ENCODE data around the gene COL26A1.

DNA sequence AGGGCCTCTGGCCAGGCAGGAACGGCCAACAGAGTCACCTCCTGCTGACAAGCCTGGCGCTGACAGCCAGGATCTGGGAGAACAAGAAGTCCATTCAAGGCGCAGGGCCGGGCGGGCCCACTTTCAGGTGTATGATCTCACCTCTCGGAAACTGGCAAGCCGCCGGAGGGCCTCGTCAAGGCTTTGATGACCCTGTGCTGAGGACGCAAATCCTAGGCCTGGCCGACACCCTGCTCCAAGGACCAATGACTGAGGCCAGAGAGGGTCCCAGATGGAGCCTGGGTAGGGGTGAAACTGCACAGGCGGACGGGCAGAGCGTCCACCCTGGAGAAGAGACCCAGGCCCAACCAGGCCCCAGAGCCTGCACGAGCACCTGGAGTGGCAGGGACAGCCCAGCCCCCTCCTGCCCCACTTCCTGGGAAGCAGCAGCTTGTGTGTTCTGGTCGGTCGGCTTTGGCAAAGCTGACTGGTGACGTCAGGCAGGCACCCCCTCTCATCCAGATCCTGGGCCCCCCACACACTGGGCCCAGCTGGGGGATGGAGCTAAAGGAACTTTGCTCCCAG is 235.8 kb downstream of the COL26A1 start:
- TF ChIP-seq, protein P1, sequence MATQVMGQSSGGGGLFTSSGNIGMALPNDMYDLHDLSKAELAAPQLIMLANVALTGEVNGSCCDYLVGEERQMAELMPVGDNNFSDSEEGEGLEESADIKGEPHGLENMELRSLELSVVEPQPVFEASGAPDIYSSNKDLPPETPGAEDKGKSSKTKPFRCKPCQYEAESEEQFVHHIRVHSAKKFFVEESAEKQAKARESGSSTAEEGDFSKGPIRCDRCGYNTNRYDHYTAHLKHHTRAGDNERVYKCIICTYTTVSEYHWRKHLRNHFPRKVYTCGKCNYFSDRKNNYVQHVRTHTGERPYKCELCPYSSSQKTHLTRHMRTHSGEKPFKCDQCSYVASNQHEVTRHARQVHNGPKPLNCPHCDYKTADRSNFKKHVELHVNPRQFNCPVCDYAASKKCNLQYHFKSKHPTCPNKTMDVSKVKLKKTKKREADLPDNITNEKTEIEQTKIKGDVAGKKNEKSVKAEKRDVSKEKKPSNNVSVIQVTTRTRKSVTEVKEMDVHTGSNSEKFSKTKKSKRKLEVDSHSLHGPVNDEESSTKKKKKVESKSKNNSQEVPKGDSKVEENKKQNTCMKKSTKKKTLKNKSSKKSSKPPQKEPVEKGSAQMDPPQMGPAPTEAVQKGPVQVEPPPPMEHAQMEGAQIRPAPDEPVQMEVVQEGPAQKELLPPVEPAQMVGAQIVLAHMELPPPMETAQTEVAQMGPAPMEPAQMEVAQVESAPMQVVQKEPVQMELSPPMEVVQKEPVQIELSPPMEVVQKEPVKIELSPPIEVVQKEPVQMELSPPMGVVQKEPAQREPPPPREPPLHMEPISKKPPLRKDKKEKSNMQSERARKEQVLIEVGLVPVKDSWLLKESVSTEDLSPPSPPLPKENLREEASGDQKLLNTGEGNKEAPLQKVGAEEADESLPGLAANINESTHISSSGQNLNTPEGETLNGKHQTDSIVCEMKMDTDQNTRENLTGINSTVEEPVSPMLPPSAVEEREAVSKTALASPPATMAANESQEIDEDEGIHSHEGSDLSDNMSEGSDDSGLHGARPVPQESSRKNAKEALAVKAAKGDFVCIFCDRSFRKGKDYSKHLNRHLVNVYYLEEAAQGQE (IDR thresholded peaks at IDR 0.05; ENCODE audit: insufficient read depth in 1 of 2, low read depth in 2 of 2, low read length in 2 of 2): no peak
- TF ChIP-seq POLR2AphosphoS5 (IDR thresholded peaks at IDR 0.05; ENCODE audit: low read depth, low read length): no peak
- no peak for TF ChIP-seq SIN3A (IDR thresholded peaks at IDR 0.05; ENCODE audit: borderline replicate concordance, insufficient read depth, low read length)

Measured in PFSK-1 (cell line).